Measurements from ENCODE around the gene EBP. TPM values are rescaled to one million over a fixed set of nuclear protein-coding genes. Genes with fewer than 3 reads are reported as not detected.

EBP gene
- total RNA-seq, 2 donors from 2014 or later = 3.5 to 18.8 TPM

- no peak for ATAC-seq (ENCODE audit: insufficient number of reproducible peaks, low FRiP score, low read depth)
- no peaks in the 10 kb centered on the region for H3K9me3 ChIP-seq
- no peaks in the 10 kb centered on the region for H3K27me3 ChIP-seq (replicated peaks; ENCODE audit: insufficient read depth)
- no peaks in the 10 kb centered on the region for H3K4me1 ChIP-seq (ENCODE audit: control insufficient read depth in 1 of 2, low read depth in 2 of 2)
- DNase-seq (ENCODE audit: low spot score) = no peak
- no peak for TF ChIP-seq CTCF (IDR thresholded peaks at IDR 0.05)
- no peak overlapping the region for H3K4me3 ChIP-seq
- no peak overlapping the region for H3K27ac ChIP-seq
- H3K36me3 ChIP-seq = no peaks in the 10 kb centered on the region
These were observed 29.2 kb upstream of the EBP start for GRCh38 chrX:48492293-48492910.

GRCh38 chrX:48493890-48494364 lies 27.7 kb upstream of the EBP start:
- Histone ChIP-seq H3K9me3 (no peaks in the 10 kb centered on the region), H3K36me3 (no peaks in the 10 kb centered on the region), H3K27me3 (replicated peaks; ENCODE audit: insufficient read depth) (no peaks in the 10 kb centered on the region), H3K4me1 (ENCODE audit: control insufficient read depth in 1 of 2, low read depth in 2 of 2) (no peaks in the 10 kb centered on the region), H3K4me3 (no peak overlapping the region), H3K27ac (no peak overlapping the region)
- TF ChIP-seq CTCF (IDR thresholded peaks at IDR 0.05) = no peak
- no peak for ATAC-seq (ENCODE audit: insufficient number of reproducible peaks, low FRiP score, low read depth)
- DNase-seq (ENCODE audit: low spot score) = no peak

GRCh38 chrX:48496660-48497059 lies 24.9 kb upstream of the EBP start:
- no peaks in the 10 kb centered on the region for H3K4me1 ChIP-seq (ENCODE audit: control insufficient read depth in 1 of 2, low read depth in 2 of 2)
- TF ChIP-seq CTCF (IDR thresholded peaks at IDR 0.05) = no peak
- H3K9me3 ChIP-seq = no peaks in the 10 kb centered on the region
- H3K27ac ChIP-seq = no peak overlapping the region
- no peak for DNase-seq (ENCODE audit: low spot score)
- no peaks in the 10 kb centered on the region for H3K36me3 ChIP-seq
- no peaks in the 10 kb centered on the region for H3K27me3 ChIP-seq (replicated peaks; ENCODE audit: insufficient read depth)
- no peak for ATAC-seq (ENCODE audit: insufficient number of reproducible peaks, low FRiP score, low read depth)
- H3K4me3 ChIP-seq = no peak overlapping the region

- Histone ChIP-seq H3K9me3 (no peaks in the 10 kb centered on the region), H3K36me3 (no peaks in the 10 kb centered on the region), H3K27ac (no peak overlapping the region), H3K4me3 (no peak overlapping the region), H3K27me3 (replicated peaks; ENCODE audit: insufficient read depth) (no peaks in the 10 kb centered on the region), H3K4me1 (ENCODE audit: control insufficient read depth in 1 of 2, low read depth in 2 of 2) (no peaks in the 10 kb centered on the region)
- no peak for TF ChIP-seq CTCF (IDR thresholded peaks at IDR 0.05)
- ATAC-seq (ENCODE audit: insufficient number of reproducible peaks, low FRiP score, low read depth) (no peak), DNase-seq (ENCODE audit: low spot score) (no peak)
These were observed 23.7 kb upstream of the EBP start for GRCh38 chrX:48497871-48498270.

- no peak for TF ChIP-seq CTCF (IDR thresholded peaks at IDR 0.05)
- Histone ChIP-seq H3K36me3 (no peaks in the 10 kb centered on the region), H3K4me1 (ENCODE audit: control insufficient read depth in 1 of 2, low read depth in 2 of 2) (no peaks in the 10 kb centered on the region), H3K4me3 (no peak overlapping the region), H3K27me3 (replicated peaks; ENCODE audit: insufficient read depth) (no peaks in the 10 kb centered on the region), H3K9me3 (no peaks in the 10 kb centered on the region), H3K27ac (no peak overlapping the region)
- no peak for ATAC-seq (ENCODE audit: insufficient number of reproducible peaks, low FRiP score, low read depth)
- no peak for DNase-seq (ENCODE audit: low spot score)
These were observed 23.2 kb upstream of the EBP start for GRCh38 chrX:48498374-48498809.
